HCT116 (cell line): Measurements from ENCODE around the gene CDH23. TPM values are rescaled to one million over a fixed set of nuclear protein-coding genes. Genes with fewer than 3 reads are reported as not detected.

Source experiments
- ATAC-seq: fragments of 200-7000 bp; cut with Tn5 transposase; 2 replicates; pipeline ENCODE4 v1.9.1; 2020; ENCODE audit warnings: mild to moderate bottlenecking, moderate library complexity
- BruUV-seq: library from RNA; stranded (reverse); fragments of 400-500 nt; replicated peaks from 2 replicates; lab custom pipeline; 2021; lab: Mats Ljungman, UMichigan
- CTCF ChIA-PET: fragments of 300-600 bp; sonication (Branson Sonifier 250); formaldehyde crosslinking; loops from one replicate; lab custom pipeline; 2021; ENCODE audit warnings: antibody characterized with exemption; lab: Charles Lee
- POLR2A ChIA-PET: fragments of 300-600, 350-600 bp; sonication (Branson Sonifier 250); formaldehyde crosslinking; loops from one replicate; lab custom pipeline; 2021; ENCODE audit warnings: antibody characterized with exemption; lab: Charles Lee
- RAD21 ChIA-PET, 2 experiments: fragments of 300-600 bp; sonication (Branson Sonifier 250); formaldehyde crosslinking; loops; one replicate each; lab custom pipeline; 2023; ENCODE audit warnings: low total read pairs in 2 of 2; ENCODE audit not compliant: uncharacterized antibody in 2 of 2, unreplicated experiment in 2 of 2, low non-redundant PET in 1 of 2; lab: Charles Lee
- DNase-seq: peaks from one replicate; pipeline ENCODE4 v3.0.0-alpha.2; 2010; ENCODE audit warnings: low read depth, low spot score
- H2AFZ ChIP-seq: fragments of 200-600 bp; shearing (Covaris generic), sonication (generic); 2 replicates; pipeline ENCODE4 v1.6.1; 2017; ENCODE audit warnings: low read depth, mixed run types, mixed read lengths, antibody characterized with exemption, low read length; ENCODE audit not compliant: poor library complexity, severe bottlenecking
- H3K27ac ChIP-seq: 2 replicates; pipeline ENCODE4 v1.5.1; 2012; ENCODE audit warnings: low read depth, low read length
- H3K27me3 ChIP-seq: fragments of 200-600 bp; sonication (generic); 2 replicates; pipeline ENCODE4 v1.6.1; 2016; ENCODE audit warnings: mixed run types, low read length, mixed read lengths; ENCODE audit not compliant: insufficient read depth
- H3K36me3 ChIP-seq, 2 experiments: fragments of 200-500 bp in 1 of 2; fragments of 200-600 bp in 1 of 2; sonication (Bioruptor generic) in 1 of 2; sonication (generic) in 1 of 2; 2 replicates each; pipeline versions ENCODE4 v1.5.1 to v1.6.1; 2014 to 2016; ENCODE audit warnings: low read length in 2 of 2, inconsistent platforms in 1 of 2, mixed read lengths in 1 of 2, mixed run types in 1 of 2; ENCODE audit not compliant: insufficient read depth in 2 of 2, control insufficient read depth in 1 of 2
- H3K4me1 ChIP-seq, 2 experiments: fragments of 200-600 bp in 1 of 2; sonication (generic) in 1 of 2; 2 replicates each; pipeline versions ENCODE4 v1.5.1 to v1.6.1; 2012 to 2017; ENCODE audit warnings: low read length in 2 of 2, inconsistent platforms in 1 of 2, mild to moderate bottlenecking in 1 of 2, mixed read lengths in 1 of 2, mixed run types in 1 of 2, moderate library complexity in 1 of 2; ENCODE audit not compliant: insufficient read depth in 2 of 2, control insufficient read depth in 1 of 2
- H3K4me2 ChIP-seq: fragments of 200-600 bp; sonication (generic); 2 replicates; pipeline ENCODE4 v1.6.1; 2017; ENCODE audit warnings: mixed run types, low read length, mixed read lengths
- H3K4me3 ChIP-seq, 2 experiments: fragments of 200-600 bp in 1 of 2; sonication (generic) in 1 of 2; replicated peaks in 1 of 2; 2 replicates each; pipeline ENCODE4 v1.5.1; 2011 to 2016; ENCODE audit warnings: low read length in 2 of 2, control low read depth in 1 of 2, low read depth in 1 of 2, mild to moderate bottlenecking in 1 of 2, mixed read lengths in 1 of 2, mixed run types in 1 of 2
- H3K79me2 ChIP-seq: fragments of 200-600 bp; sonication (generic); 2 replicates; pipeline ENCODE4 v1.6.1; 2017; ENCODE audit warnings: mild to moderate bottlenecking, mixed run types, low read length, moderate library complexity, mixed read lengths; ENCODE audit not compliant: insufficient read depth
- H3K9ac ChIP-seq: fragments of 200-600 bp; sonication (generic); 2 replicates; pipeline ENCODE4 v1.6.1; 2016; ENCODE audit warnings: low read length, mixed read lengths
- H3K9me2 ChIP-seq: fragments of 200-600 bp; sonication (generic), shearing (Covaris generic); 2 replicates; pipeline ENCODE4 v1.6.1; 2017; ENCODE audit warnings: mixed run types, mild to moderate bottlenecking, moderate library complexity; ENCODE audit not compliant: insufficient read depth
- H3K9me3 ChIP-seq, 2 experiments: fragments of 200-500 bp in 1 of 2; fragments of 200-600 bp in 1 of 2; sonication (Bioruptor generic) in 1 of 2; sonication (generic) in 1 of 2; 2 replicates each; pipeline ENCODE4 v1.6.1; 2014 to 2017; ENCODE audit warnings: low read length in 2 of 2, mixed read lengths in 2 of 2, inconsistent platforms in 1 of 2, low read depth in 1 of 2, mild to moderate bottlenecking in 1 of 2, mixed run types in 1 of 2, moderate library complexity in 1 of 2; ENCODE audit not compliant: control insufficient read depth in 1 of 2, insufficient read depth in 1 of 2
- H4K20me1 ChIP-seq: fragments of 200-600 bp; sonication (generic), shearing (Covaris generic); 2 replicates; pipeline ENCODE4 v1.6.1; 2017; ENCODE audit warnings: mixed run types, mild to moderate bottlenecking, moderate library complexity; ENCODE audit not compliant: insufficient read depth
- ATF3 ChIP-seq: IDR thresholded peaks from 2 replicates; pipeline ENCODE4 v1.6.1; 2012
- CEBPB ChIP-seq: IDR thresholded peaks from 2 replicates; pipeline ENCODE4 v1.6.1; 2012; ENCODE audit warnings: low read depth
- CTCF ChIP-seq, 3 experiments: fragments of 200-600 bp in 1 of 3; sonication (generic) in 1 of 3; IDR thresholded peaks in 2 of 3; conservative IDR thresholded peaks in 1 of 3; 2 replicates each; pipeline ENCODE4 v1.5.1; 2012 to 2017; ENCODE audit warnings: low read depth in 2 of 3, low read length in 2 of 3, antibody characterized with exemption in 1 of 3, borderline replicate concordance in 1 of 3, control low read depth in 1 of 3, mild to moderate bottlenecking in 1 of 3, mixed read lengths in 1 of 3, mixed run types in 1 of 3, moderate library complexity in 1 of 3; ENCODE audit not compliant: insufficient read depth in 1 of 3
- EGR1 ChIP-seq: IDR thresholded peaks from 2 replicates; pipeline ENCODE4 v1.6.1; 2012; ENCODE audit warnings: low read depth
- ELF1 ChIP-seq: IDR thresholded peaks from 2 replicates; pipeline ENCODE4 v1.6.1; 2012; ENCODE audit warnings: low read depth, borderline replicate concordance
- EZH2 ChIP-seq: fragments of 200-600 bp; sonication (generic); IDR thresholded peaks from 2 replicates; pipeline ENCODE4 v1.6.1; 2017; ENCODE audit warnings: antibody characterized with exemption, mixed run types
- EZH2phosphoT487 ChIP-seq: fragments of 200-600 bp; IDR thresholded peaks from 2 replicates; pipeline ENCODE4 v1.6.1; 2018; ENCODE audit warnings: antibody characterized with exemption, borderline replicate concordance
- JUND ChIP-seq: IDR thresholded peaks from 2 replicates; pipeline ENCODE4 v1.6.1; 2012
- MAX ChIP-seq: IDR thresholded peaks from 2 replicates; pipeline ENCODE4 v1.6.1; 2012
- POLR2A ChIP-seq: IDR thresholded peaks from 2 replicates; pipeline ENCODE4 v1.7.0; 2011; ENCODE audit warnings: borderline replicate concordance; ENCODE audit not compliant: insufficient read depth, insufficient read length; ENCODE audit errors: extremely low read depth
- POLR2AphosphoS5 ChIP-seq: IDR thresholded peaks from 2 replicates; pipeline ENCODE4 v1.6.1; 2011; ENCODE audit warnings: mild to moderate bottlenecking, low read depth, low read length, moderate library complexity
- RAD21 ChIP-seq: IDR thresholded peaks from 2 replicates; pipeline ENCODE4 v1.6.1; 2012; ENCODE audit warnings: low read depth, mild to moderate bottlenecking
- SIN3A ChIP-seq: IDR thresholded peaks from 2 replicates; pipeline ENCODE4 v1.6.1; 2012; ENCODE audit warnings: low read depth
- SRF ChIP-seq: IDR thresholded peaks from 2 replicates; pipeline ENCODE4 v1.6.1; 2012; ENCODE audit warnings: low read depth
- TCF7L2 ChIP-seq: IDR thresholded peaks from 2 replicates; pipeline ENCODE4 v1.7.0; 2011; ENCODE audit warnings: borderline replicate concordance, inconsistent platforms; ENCODE audit not compliant: insufficient read depth, insufficient read length; ENCODE audit errors: extremely low read depth
- YY1 ChIP-seq: IDR thresholded peaks from 2 replicates; pipeline ENCODE4 v1.6.1; 2011; ENCODE audit warnings: low read length, low read depth, moderate library complexity, mild to moderate bottlenecking; ENCODE audit not compliant: insufficient replicate concordance; ENCODE audit errors: extremely low read depth
- ZBTB33 ChIP-seq: IDR thresholded peaks from 2 replicates; pipeline ENCODE4 v1.6.1; 2011; ENCODE audit warnings: mild to moderate bottlenecking, low read length, moderate library complexity; ENCODE audit not compliant: insufficient replicate concordance; ENCODE audit errors: extremely low read depth
- ZFX ChIP-seq: fragments of 450-650 bp; IDR thresholded peaks from 2 replicates; pipeline ENCODE4 v1.6.1; 2017
- intact Hi-C: fragments of 100-400 bp; cut with micrococcal nuclease; formaldehyde crosslinking; loops from 2 replicates; pipeline ENCODE4 v1.10.0; 2022
- total RNA-seq: library from RNA; stranded (reverse); gene quantifications from one replicate; pipeline ENCODE4 v1.2.1, GENCODE V29; 2021; ENCODE audit not compliant: unreplicated experiment

Gene CDH23
- total RNA-seq, 1 experiment from 2014 or later: not detected

GRCh38 chr10:71752391-71753090 lies 355.8 kb downstream of the CDH23 start:
- H3K4me3 ChIP-seq: no peak overlapping the region
- intact Hi-C loops: no loop called here
- no peaks in the 10 kb centered on the region for H3K9me3 ChIP-seq
- H3K4me1 ChIP-seq: no peaks in the 10 kb centered on the region
- H3K4me2 ChIP-seq: no peak overlapping the region
- no peaks in the 10 kb centered on the region for H4K20me1 ChIP-seq
- H3K9me2 ChIP-seq: no peaks in the 10 kb centered on the region
- no peaks in the 10 kb centered on the region for H3K36me3 ChIP-seq
- no peak for DNase-seq
- no peak for ATAC-seq
- no peak for TF ChIP-seq SIN3A
- TF ChIP-seq RAD21: no peak
- no peak for TF ChIP-seq TCF7L2
- no peak for TF ChIP-seq CTCF (IDR thresholded peaks at IDR 0.05 in 2 of 3, conservative IDR thresholded peaks at IDR 0.05 in 1 of 3; ENCODE audit: borderline replicate concordance in 1 of 3, insufficient read depth in 1 of 3, low read depth in 2 of 3, low read length in 2 of 3)
- no peak for TF ChIP-seq POLR2AphosphoS5
- no peak for TF ChIP-seq JUND
- TF ChIP-seq SRF: no peak
- TF ChIP-seq ZFX: no peak
- TF ChIP-seq ELF1: no peak
- no peak for TF ChIP-seq EZH2
- TF ChIP-seq ZBTB33: no peak
- no peak for TF ChIP-seq EGR1
- TF ChIP-seq EZH2phosphoT487: no peak
- no peak for TF ChIP-seq POLR2A
- TF ChIP-seq ATF3: no peak
- TF ChIP-seq YY1: no peak
- TF ChIP-seq MAX: no peak
- TF ChIP-seq CEBPB: no peak
- TF ChIP-seq, all 23 proteins: peak for 0
- no TSS peak for BruUV-seq
- H3K27ac ChIP-seq: no peak overlapping the region
- H3K27me3 ChIP-seq: no peaks in the 10 kb centered on the region
- no peaks in the 10 kb centered on the region for H3K79me2 ChIP-seq
- ChIA-PET RAD21 (no interaction called here), CTCF (no interaction called here), POLR2A (no interaction called here)
- no peak overlapping the region for H2AFZ ChIP-seq
- H3K9ac ChIP-seq: no peak overlapping the region
